ENCODE measurements around the gene CNGB1. TPM values are rescaled to one million over a fixed set of nuclear protein-coding genes. Genes with fewer than 3 reads are reported as not detected.

The CNGB1 gene
- total and polyA plus RNA-seq, 2 of the 13 experiments (the other 11 are each of a cell fraction or from before 2014, with no cell fraction given): 0.02 to 0.15 TPM

DNA sequence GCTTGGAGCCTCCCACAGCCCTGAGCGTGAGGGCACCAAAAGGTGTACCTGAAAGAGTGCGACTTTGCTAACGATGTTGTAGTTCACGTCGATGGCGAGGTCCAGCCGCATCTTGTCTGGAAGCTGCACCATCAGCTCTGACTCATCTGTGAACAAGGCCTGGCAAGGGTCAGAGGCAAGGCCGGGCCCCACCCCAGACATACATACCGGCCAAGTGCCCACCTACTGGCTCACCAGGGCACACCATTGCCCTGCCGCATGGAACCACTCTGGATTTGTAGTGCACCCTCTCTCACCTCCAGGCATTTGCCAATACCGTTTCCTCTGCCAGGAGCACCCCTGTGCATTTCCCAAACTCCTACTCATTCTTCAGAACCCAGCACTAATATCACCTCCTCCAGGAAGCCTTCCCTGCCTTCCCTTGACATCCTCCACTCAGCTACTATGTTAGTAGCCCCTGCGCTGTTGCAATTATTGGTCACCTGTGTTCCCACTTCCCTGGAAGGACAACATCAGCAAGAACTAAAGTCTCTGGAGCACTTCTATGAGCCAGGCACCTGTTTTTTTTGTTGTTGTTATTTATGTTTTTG, 69.4 kb downstream of the CNGB1 start (continued):
- TF ChIP-seq KDM2A (CRISPR knock-in tag; IDR thresholded peaks at IDR 0.05; ENCODE audit: borderline replicate concordance, low read depth) (0 out of 2 replicates have a peak, but pooled peaks have one; percentile 22), FOSL2 (CRISPR knock-in tag; IDR thresholded peaks at IDR 0.05) (peak; percentile 82), NR2F2 (IDR thresholded peaks at IDR 0.05; ENCODE audit: borderline replicate concordance, low read depth) (no peak), ZFP36 (IDR thresholded peaks at IDR 0.05; ENCODE audit: borderline replicate concordance, low read depth, low read length, partially characterized antibody) (peak; percentile 93), IKZF1 (IDR thresholded peaks at IDR 0.05) (no peak), MED1 (CRISPR knock-in tag; IDR thresholded peaks at IDR 0.05) (peak; percentile 26; the same call in 1 of the 2 replicates), KDM5A (IDR thresholded peaks at IDR 0.05; ENCODE audit: borderline replicate concordance, low read length) (no peak), RXRB (CRISPR knock-in tag; IDR thresholded peaks at IDR 0.05; ENCODE audit: borderline replicate concordance) (0 out of 2 replicates have a peak, but pooled peaks have one; percentile 5), POGZ (CRISPR knock-in tag; IDR thresholded peaks at IDR 0.05) (peak; percentile 22; the same call in 1 of the 2 replicates), PAWR (CRISPR knock-in tag; IDR thresholded peaks at IDR 0.05; ENCODE audit: borderline replicate concordance) (no peak), GATAD2A (CRISPR knock-in tag; IDR thresholded peaks at IDR 0.05) (0 out of 2 replicates have a peak, but pooled peaks have one; percentile 13), FOXP1 (IDR thresholded peaks at IDR 0.05) (peak; percentile 76), FOXP1 (CRISPR knock-in tag; IDR thresholded peaks at IDR 0.05) (no peak), ZNF816 (CRISPR knock-in tag; IDR thresholded peaks at IDR 0.05; ENCODE audit: borderline replicate concordance) (no peak), SPEN (CRISPR knock-in tag; IDR thresholded peaks at IDR 0.05; ENCODE audit: low read depth) (no peak), RARA (CRISPR knock-in tag; IDR thresholded peaks at IDR 0.05) (peak; percentile 15; the same call in 1 of the 2 replicates)
- TF ChIP-seq, protein P1, sequence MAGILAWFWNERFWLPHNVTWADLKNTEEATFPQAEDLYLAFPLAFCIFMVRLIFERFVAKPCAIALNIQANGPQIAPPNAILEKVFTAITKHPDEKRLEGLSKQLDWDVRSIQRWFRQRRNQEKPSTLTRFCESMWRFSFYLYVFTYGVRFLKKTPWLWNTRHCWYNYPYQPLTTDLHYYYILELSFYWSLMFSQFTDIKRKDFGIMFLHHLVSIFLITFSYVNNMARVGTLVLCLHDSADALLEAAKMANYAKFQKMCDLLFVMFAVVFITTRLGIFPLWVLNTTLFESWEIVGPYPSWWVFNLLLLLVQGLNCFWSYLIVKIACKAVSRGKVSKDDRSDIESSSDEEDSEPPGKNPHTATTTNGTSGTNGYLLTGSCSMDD (CRISPR knock-in tag; IDR thresholded peaks at IDR 0.05): 0 out of 2 replicates have a peak, but pooled peaks have one; percentile 17
- TF ChIP-seq, protein P2, sequence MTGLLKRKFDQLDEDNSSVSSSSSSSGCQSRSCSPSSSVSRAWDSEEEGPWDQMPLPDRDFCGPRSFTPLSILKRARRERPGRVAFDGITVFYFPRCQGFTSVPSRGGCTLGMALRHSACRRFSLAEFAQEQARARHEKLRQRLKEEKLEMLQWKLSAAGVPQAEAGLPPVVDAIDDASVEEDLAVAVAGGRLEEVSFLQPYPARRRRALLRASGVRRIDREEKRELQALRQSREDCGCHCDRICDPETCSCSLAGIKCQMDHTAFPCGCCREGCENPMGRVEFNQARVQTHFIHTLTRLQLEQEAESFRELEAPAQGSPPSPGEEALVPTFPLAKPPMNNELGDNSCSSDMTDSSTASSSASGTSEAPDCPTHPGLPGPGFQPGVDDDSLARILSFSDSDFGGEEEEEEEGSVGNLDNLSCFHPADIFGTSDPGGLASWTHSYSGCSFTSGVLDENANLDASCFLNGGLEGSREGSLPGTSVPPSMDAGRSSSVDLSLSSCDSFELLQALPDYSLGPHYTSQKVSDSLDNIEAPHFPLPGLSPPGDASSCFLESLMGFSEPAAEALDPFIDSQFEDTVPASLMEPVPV (CRISPR knock-in tag; IDR thresholded peaks at IDR 0.05): 0 out of 2 replicates have a peak, but pooled peaks have one; percentile 46
- TF ChIP-seq, protein P3, sequence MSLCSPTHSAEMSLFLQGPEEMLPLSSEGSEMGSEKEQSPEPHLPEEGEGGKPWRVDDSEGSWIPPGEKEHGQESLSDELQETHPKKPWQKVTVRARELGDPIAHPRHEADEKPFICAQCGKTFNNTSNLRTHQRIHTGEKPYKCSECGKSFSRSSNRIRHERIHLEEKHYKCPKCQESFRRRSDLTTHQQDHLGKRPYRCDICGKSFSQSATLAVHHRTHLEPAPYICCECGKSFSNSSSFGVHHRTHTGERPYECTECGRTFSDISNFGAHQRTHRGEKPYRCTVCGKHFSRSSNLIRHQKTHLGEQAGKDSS (CRISPR knock-in tag; IDR thresholded peaks at IDR 0.05; ENCODE audit: borderline replicate concordance, low read depth): no peak
- TF ChIP-seq, protein P4, sequence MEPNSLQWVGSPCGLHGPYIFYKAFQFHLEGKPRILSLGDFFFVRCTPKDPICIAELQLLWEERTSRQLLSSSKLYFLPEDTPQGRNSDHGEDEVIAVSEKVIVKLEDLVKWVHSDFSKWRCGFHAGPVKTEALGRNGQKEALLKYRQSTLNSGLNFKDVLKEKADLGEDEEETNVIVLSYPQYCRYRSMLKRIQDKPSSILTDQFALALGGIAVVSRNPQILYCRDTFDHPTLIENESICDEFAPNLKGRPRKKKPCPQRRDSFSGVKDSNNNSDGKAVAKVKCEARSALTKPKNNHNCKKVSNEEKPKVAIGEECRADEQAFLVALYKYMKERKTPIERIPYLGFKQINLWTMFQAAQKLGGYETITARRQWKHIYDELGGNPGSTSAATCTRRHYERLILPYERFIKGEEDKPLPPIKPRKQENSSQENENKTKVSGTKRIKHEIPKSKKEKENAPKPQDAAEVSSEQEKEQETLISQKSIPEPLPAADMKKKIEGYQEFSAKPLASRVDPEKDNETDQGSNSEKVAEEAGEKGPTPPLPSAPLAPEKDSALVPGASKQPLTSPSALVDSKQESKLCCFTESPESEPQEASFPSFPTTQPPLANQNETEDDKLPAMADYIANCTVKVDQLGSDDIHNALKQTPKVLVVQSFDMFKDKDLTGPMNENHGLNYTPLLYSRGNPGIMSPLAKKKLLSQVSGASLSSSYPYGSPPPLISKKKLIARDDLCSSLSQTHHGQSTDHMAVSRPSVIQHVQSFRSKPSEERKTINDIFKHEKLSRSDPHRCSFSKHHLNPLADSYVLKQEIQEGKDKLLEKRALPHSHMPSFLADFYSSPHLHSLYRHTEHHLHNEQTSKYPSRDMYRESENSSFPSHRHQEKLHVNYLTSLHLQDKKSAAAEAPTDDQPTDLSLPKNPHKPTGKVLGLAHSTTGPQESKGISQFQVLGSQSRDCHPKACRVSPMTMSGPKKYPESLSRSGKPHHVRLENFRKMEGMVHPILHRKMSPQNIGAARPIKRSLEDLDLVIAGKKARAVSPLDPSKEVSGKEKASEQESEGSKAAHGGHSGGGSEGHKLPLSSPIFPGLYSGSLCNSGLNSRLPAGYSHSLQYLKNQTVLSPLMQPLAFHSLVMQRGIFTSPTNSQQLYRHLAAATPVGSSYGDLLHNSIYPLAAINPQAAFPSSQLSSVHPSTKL (CRISPR knock-in tag; IDR thresholded peaks at IDR 0.05): peak; percentile 12; the same call in 1 of the 2 replicates
- TF ChIP-seq, protein P5, sequence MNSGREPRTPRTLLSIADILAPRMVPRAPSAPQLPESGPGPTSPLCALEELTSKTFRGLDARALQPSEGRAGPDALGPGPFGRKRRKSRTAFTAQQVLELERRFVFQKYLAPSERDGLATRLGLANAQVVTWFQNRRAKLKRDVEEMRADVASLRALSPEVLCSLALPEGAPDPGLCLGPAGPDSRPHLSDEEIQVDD (CRISPR knock-in tag; IDR thresholded peaks at IDR 0.05; ENCODE audit: borderline replicate concordance): 0 out of 2 replicates have a peak, but pooled peaks have one; percentile 49

Data from HepG2 (cell line).